ENCODE data around the gene PARM1.

Gene PARM1

DNA sequence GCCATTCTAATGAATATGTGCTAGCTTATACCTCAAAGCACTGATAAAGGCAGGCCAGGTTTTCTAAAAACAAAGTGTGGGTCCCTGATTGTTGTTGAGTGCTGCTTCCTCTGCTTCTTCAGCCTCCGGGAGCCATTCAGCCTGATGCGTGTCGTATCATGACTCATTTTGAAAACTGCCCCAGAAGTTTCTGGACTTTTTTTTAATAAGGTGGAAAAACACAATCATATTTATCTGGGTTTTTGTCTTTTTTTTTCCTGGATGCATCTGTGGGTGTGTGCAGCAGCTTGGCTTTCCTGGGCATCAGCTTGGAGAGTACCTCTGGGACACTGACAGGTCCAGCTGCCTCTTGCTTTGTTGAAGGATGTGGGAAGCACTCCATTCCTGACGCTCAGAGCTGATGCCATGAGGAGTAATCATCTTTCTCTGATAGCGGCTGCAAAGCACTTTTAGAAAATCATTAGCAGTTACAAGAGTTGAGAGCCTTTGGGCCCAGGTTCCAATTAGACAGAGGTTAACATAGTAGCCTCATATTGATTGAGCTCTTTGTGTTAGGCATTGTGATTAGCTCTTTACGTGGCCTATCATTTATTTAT, 66.9 kb downstream of the PARM1 start:
- H3K4me3 ChIP-seq (ENCODE audit: low read depth, low read length): no peak overlapping the region
- no peak for TF ChIP-seq CTCF (IDR thresholded peaks at IDR 0.05; ENCODE audit: low read depth, low read length)

DNA sequence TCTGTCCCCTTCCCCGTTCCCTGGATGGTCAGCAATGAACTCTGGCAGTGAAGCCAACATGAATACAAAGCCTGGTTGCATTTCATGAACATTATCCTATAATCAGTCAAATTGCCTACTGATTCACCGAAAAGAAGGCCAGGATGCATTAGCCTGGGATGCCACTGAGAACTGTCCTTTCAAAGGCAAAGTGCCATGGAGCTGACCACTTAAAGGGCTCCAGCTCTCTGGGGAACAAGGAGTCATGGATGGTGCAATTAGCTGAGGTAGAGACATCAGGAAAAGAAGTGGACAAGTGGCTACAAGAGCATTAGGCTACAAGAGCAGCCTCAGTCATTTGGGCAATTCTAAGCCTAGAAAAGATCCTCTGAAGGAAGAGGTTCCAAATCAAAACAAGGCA, 69.0 kb downstream of the PARM1 start:
- TF ChIP-seq CTCF (IDR thresholded peaks at IDR 0.05; ENCODE audit: low read depth, low read length): no peak
- no peak overlapping the region for H3K4me3 ChIP-seq (ENCODE audit: low read depth, low read length)

- TF ChIP-seq CTCF (IDR thresholded peaks at IDR 0.05; ENCODE audit: low read depth, low read length): no peak
- no peak overlapping the region for H3K4me3 ChIP-seq (ENCODE audit: low read depth, low read length)
Observed at GRCh38 chr4:75002381-75002780, 69.5 kb downstream of the PARM1 start.

DNA sequence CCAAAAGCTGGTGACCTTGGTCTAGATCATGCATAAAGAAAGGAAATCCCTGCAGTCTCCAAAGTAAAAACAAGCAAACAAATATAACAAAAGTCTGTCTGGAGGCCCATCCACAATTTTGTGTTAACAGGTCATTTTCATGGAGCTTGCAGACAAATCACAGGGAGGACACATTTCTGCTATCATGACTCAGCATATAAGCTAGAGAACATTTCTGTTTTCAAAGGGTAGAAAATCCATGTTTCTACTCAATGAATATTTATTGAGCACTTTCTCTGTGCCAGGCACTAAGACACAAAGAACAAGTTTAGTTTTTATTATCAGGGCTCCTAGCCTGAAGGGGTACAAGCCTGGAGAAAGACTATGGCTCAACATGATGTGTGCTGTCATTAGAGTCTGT, 71.1 kb downstream of the PARM1 start:
- TF ChIP-seq CTCF (IDR thresholded peaks at IDR 0.05; ENCODE audit: low read depth, low read length): no peak
- H3K4me3 ChIP-seq (ENCODE audit: low read depth, low read length): no peak overlapping the region

DNA sequence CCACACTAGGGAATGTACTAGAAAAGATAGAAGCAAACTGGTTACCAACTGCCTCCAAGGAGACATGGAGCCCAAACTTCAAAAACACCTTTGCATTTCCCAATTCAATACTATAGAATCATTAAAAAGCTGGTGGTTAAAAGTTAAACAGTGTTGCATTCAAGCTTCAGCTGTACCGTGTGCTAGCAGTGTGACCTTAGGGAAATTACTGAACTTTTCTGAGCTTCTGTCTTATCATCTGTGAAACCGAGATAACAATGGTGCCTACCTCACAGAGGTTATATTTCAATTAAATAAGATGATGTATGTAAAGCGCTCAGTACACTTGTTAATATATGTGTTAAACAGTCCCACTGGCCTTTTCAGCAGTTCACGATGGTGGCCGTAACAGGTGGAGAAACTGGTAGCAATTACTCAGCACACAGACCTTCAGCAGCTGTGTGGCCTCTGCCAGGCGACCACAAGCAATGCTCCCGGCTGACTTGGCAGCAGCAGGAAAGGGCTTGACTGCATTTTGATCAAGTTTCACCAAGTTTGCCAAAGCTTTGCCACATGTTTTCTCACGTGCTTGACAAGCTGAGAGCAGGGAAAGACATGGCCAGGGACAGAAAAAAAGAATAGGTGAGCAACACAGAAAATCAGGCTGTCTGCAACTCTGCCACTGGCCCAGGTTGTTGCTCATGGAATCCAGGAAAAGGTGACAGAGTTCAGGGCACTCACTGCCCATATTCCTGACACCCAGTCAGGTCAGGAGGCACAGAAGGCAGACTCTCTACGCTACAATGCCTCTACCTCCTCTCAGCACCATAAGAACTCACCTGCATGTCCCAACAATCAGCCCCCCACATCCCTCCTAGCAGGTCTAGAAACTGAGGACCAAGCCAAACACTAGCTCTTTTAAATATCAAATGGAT, 72.1 kb downstream of the PARM1 start:
- H3K4me3 ChIP-seq (ENCODE audit: low read depth, low read length): no peak overlapping the region
- TF ChIP-seq CTCF (IDR thresholded peaks at IDR 0.05; ENCODE audit: low read depth, low read length): no peak

GRCh38 chr4:75005727-75006126, 72.8 kb downstream of the PARM1 start:
- no peak for TF ChIP-seq CTCF (IDR thresholded peaks at IDR 0.05; ENCODE audit: low read depth, low read length)
- no peak overlapping the region for H3K4me3 ChIP-seq (ENCODE audit: low read depth, low read length)

GRCh38 chr4:75007891-75008290, 75.0 kb downstream of the PARM1 start:
- H3K4me3 ChIP-seq (ENCODE audit: low read depth, low read length): no peak overlapping the region

More at GRCh38 chr4:75007891-75008290, 75.0 kb downstream of the PARM1 start:
- no peak for TF ChIP-seq CTCF (IDR thresholded peaks at IDR 0.05; ENCODE audit: low read depth, low read length)

Data from WI38 (cell line).